GM18909 (cell line): ENCODE results near the gene SH3BGR.

Experiments used
- ATAC-seq: cut with Tn5 transposase; IDR thresholded peaks from one replicate; pipeline ENCODE4 v1.9.1; 2021; ENCODE audit warnings: mild to moderate bottlenecking; ENCODE audit not compliant: unreplicated experiment, poor library complexity

SH3BGR gene

DNA sequence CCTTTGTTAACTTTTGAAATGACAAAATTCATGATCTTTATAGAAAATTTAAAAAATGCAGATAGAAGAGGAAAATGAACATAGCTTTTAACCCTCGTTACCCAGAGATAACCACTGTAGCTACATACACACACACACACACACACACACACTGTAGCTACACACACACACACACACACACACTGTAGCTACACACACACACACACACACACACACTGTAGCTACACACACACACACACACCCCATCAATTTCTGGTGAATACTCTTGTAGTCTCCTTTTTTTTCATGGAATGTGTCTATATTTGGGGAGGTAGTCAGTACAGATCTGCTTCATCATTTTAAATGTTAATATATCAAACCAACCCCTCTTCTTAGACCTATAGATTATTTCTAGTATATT is 58.5 kb downstream of the SH3BGR start:
- no peak for ATAC-seq

DNA sequence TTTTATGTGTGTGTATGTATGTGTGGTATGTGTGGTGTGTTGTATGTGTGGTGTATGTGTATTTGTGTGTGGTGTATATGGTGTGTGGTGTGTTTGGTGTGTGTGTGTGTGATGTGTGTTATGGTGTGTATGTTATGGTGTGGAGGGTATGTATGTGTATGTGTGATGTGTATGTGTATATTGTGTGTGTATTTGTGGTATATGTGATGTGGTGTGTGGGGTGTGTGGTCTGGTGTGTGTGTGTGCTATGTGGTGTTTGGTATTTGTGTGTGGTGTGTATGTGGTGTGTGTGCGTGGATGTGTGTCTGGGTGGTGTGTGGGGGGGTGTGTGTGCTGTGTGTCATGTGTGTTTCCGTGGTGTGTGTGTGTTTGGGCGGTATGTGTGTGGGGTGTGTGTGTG is 59.3 kb downstream of the SH3BGR start:
- ATAC-seq: no peak

DNA sequence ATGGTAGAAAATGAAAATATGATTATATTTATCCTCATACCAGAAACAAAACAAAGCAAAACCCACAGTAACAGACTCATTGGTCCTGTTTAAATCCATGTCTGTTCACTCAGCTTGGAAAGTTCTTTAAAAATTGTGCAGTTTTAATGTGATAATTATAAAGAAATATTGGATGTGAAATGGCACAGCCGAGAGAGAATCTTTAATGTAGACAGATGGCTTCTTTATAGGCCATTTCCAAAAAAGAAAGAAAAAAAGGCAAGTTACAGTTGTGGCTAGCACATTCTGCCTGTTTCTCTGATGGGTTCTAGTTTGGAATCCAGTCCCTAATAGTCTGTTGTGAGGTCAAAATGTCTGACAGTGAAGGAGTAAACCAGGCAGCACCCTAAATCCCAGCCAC is 62.0 kb downstream of the SH3BGR start:
- ATAC-seq: no peak

DNA sequence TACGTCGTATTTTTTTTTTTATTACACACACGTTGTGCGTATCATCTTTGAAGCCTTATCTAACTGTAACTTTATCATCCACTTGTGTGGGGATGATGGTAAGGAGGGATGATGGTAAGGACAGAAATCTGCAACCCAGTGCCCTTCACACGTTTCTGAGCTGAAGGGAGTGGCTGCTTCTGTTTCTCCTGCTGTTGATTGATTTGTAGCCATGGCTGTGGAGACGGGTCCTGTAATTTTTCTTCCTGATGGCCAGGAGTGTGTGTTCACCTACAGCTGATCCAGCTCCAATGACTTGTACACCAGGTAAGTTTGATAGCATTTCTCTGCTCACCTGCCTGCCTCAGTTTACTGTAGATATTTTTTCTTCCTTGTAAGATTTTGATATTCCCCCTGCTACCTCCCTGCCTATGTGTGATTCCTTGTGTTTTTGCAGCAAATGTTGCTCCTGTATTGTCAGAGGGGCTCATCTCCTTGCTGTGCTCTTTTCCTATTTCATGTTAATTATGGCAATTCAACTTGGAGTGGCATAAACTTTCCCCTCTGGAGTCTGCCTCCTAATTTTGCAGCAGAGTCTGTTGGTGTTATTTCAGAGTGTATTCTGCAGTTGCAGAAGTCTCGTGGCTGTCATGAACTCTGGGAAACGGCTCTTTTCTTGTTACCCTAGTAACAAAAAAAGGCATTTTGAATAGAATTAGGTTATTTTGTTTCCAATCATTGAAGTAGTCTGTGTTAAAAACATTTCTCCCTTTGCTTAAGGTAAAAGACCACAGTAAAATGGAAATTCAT is 64.1 kb downstream of the SH3BGR start:
- no peak for ATAC-seq

DNA sequence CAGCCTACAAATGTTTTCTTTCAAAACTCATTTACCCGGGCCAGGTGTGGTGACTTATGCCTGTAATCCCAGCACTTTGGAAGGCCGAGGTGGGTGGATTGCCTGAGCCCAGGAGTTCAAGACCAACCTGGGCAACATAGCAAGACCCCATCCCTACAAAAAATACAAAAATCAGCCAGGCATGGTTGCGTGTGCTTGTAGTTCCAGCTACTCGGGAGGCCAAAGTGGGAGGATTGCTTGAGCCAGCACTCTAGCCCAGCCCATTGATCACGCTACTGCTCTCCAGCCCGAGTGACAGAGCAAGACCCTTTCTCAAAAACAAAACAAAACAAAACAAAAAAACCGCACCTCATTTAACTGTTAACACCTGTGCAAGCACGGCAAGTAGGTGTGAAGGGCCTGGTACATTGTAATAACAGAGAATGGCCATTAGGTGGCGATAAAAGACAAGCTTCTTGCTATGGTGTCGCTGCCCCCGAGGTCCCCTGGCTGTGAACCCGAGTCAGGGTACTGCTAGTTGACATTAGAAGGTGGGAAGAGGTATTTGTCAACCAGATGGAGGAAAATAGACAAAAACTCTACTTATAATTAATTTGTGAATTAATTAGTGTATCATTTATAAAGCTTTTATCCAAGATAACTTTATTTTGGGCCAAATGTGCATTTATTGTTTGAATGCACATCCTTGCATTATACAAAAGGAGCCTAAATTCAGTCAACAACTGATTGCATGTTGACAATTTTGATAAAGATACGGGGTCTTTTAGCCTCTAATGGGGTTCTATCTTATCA is 66.5 kb downstream of the SH3BGR start:
- ATAC-seq: peak; percentile 80

DNA sequence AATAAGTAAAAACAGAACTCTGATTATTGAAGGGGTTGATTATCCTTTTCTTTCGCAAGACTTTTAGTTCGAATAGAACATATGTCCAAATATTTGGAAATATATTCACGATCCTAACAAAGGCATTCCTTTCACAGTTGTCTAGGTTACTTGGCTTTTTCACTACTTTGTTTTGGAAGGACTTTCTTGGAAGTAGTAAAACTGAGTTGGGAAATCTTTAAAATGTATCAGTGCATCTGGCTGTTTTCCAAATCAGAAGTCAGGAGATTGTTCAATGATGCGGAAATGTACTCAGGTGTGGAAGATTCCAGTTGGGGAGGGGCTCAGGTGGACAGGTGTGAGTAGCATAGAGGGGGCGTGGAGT is 67.1 kb downstream of the SH3BGR start:
- ATAC-seq: no peak

DNA sequence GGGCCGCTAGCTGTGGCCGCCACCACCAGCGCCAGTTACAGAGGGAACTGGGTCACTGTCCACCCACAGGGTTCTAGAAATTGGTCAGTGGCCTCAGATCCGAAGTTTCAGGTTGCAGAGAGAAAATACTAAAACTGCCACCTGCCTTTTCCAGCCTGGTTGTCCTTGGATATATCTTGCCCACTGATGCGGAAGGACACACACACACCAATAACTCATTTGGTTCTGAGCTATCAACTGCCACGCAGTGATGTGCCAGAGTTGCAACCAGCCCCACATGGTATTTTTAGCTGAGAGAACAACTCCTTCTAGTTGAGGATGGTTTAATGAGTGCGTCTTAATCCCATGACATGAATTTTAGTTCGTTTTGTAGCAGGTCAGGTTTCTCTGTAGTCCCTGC is 68.1 kb downstream of the SH3BGR start:
- no peak for ATAC-seq

DNA sequence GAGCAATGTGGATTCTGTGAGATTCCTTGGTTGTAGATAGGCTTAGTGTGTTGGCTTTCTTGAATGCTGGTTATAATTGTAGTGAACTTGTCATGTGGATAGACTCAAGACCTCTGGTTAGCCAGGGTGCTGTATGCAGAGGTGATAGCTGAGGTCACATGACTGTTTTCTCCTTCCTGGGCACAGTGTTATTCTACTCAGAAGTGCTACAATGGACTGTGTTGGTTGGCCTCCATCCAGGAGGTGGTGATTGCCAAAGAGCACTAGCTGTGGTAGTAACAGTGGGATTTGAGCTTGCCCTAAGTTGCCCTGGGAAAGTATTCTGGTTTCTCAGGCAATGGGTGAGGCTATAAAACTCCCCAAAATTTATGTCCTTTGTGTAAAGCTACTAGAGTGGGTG is 71.6 kb downstream of the SH3BGR start:
- no peak for ATAC-seq

DNA sequence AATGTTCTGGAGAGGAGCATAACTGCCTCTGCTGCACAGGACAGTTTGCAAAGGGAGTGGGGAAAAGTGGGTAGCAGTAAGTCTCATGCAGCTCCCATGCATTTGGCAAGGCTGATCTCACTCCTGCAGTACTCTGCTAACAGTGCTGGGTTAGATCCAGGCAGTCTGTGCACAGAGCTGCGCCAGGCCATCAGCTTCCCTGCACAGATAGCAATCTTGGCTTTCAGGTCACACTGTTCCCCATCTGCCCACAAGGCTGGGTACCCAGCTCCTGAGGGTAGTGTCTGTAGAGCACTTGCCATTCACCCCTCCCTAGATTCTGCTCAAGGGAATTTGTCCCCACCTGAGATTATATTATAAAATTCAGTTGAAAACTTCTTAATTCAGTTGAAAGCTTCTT is 72.1 kb downstream of the SH3BGR start:
- no peak for ATAC-seq

DNA sequence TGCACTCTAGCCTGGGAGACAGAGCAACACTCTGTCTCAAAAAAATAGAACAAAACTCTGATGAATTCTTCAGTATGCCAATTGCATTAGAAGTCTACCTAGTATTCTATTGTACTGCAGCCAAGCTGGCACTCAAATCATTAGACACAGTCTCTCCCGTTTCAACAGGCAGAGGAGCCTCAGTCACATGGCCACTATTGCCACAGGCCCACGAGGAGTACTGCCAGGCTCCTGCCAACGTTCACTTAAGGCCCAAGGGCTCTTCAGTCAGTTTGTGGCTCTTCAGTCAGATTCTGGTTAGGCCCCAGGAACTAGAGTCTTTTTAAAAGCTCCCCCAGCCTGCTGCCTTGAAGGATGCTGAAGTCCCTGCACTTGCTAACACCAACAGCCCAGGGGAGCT is 73.4 kb downstream of the SH3BGR start:
- no peak for ATAC-seq

DNA sequence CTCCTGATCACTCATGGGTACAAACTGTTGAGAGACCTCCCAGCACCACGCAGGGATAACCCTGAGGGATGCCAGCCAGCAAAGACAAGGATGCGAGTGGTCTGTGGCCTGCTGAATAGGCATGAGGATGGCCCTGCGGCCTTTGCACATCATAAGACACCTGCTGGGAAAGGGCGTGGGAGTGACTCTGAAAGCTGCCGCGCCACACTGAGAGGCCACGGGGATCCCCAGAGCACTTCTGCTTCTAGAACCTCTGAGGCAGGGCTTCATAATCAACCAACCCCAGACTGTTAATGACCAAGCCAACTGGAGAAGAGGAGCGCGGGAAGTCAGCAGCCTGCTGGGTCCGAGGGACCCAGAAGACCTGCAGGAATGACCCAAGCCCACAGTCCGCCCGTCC is 73.8 kb downstream of the SH3BGR start:
- ATAC-seq: no peak

DNA sequence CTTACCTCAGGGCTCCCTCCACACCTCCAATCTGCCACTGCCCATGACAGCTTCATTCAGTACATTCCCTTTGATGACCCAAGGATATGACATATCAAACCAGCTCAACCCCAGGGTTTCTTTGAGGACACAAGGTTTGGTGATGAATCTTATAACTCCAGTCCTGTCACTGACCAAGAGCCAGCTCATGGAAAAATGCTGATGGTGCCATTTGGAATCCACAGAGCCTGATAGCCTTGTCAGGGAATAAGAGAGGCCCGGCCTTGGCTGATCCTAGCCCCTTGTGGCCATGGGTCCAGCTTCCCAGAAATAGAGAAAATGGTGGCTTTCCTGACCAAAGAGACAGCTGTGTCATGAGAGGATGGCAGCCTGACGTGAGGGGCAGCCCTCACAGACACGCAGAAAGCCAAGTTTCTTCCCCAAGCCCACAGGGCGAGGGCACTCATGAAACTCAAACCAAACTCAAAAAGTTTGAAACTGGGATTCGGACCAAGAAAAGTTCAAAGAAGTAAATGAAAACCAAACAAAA is 75.4 kb downstream of the SH3BGR start:
- no peak for ATAC-seq

DNA sequence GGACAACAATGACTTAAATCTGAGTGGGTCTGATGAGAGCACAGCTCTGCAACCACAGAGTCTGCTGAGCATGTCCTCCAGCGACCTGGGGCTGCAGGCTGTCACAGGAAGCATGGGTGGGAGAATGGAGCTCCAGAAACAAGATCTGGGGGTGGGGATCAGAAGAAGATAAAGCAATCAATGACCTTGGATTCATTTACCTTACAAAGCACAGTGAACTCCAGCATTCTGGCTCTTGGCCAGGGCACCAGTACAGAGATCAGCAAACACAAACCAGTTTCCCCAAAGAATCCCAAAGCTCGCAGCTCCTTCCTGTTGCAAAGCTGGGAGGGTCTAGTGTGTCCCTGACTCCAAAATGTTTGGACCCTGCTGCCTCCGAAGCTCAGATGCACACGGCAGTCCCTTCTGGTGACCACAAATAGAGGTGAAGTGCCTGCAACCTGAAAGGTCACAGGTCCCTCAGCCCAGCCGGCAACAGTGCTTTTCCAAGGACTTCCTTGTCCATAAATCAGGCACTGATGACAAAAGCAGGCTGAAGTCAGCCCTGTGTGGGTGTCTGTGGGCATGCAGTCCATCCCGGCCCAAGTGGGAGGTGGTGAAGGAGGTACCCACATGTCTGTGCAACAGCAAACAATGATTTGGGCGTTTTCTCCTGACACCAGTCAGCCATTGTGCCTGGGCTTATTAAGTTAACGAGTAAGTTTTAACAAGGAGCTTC is 76.1 kb downstream of the SH3BGR start:
- ATAC-seq: no peak

DNA sequence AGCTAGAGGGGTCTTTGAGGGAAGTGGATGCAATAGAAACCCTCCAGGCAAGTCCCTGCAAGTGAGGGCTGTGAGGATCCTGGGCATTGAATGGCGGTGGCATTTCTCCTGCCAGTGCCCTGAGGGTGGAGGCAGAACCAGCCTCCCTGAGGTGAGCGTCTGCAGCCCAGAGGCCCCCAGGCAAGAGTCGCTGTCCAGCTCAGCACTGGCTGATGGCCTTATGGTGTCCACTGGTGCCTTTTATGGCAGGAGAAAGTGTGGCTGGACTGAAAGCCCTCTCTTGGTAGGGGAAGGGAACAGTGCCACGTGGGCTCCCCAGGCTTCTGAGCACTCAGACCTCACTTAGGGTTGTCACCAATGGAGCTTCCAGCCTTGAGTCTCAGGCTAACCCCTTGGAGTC is 77.3 kb downstream of the SH3BGR start:
- ATAC-seq: no peak

DNA sequence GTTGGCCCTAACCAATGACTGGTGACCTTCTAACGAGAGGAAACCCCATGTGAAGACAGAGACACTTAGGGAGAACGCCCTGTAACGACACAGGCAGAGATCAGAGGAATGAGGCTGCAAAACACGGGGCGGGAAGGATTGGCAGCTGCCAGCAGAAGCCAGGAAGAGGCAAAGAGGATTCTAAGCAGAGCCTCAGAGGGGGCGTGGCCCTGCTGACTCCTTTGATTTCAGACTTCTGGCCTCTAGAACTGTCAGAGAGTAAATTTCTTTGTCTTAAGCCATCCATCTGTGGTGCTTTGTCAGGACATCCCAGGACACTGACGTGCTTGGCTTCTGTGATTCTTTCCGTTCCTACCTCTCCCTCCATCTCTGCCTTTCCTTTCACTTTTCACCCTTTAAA is 79.3 kb downstream of the SH3BGR start:
- ATAC-seq: no peak

DNA sequence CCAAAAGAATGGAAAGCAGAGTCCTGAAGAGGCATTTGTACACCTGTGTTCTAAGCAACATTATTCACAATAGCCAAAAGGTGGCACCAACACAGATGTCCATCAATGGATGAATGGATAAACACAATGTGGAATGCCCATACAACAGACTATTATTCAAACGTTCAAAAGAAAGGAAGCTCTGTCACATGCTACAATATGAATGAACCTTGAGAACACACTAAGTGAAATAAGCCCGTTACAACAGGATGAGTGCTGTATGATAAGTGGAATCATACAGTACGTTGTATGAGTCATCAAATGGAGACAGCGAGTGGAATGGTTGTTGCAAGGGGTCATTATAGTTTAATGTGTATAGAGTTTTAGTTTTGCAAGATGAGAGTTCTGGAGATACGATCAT is 80.1 kb downstream of the SH3BGR start:
- no peak for ATAC-seq

DNA sequence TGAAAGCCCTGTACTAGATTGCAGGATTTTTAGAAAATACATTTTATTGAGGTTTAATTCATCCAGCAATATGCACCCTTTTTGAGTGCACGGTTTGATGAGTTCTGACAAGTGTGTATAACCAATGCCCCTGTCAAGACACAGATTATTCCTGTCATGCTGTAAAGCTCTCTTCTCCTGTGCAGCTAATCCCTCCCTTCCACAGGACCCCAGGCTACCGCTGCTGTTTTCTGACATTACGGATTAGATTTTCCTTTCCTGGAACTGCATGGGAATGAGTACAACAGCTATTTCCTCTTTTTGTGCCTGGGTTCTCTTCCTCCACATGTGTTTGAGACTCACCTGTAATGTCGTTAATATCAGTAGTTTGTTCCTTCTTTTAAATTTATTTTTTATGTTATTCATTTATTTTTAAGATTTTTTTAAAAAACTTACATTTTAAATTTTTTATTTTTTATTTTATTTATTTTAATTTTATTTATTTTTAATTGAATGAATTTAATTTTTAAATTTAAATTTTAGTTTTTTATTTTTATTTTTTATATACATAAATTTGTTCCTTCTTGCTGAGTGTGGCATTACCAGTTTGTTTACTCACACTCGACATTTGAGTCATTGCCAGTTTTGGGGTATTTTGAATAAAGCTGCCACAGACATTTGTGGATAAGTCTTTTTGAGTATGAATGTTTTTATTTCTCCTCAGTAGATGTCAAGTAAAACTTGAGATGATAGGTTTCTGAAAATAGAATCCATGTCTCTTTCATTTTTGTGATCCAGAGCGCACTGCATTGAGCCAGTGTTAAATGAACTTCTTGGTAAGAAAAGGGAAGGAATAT is 82.0 kb downstream of the SH3BGR start:
- no peak for ATAC-seq

DNA sequence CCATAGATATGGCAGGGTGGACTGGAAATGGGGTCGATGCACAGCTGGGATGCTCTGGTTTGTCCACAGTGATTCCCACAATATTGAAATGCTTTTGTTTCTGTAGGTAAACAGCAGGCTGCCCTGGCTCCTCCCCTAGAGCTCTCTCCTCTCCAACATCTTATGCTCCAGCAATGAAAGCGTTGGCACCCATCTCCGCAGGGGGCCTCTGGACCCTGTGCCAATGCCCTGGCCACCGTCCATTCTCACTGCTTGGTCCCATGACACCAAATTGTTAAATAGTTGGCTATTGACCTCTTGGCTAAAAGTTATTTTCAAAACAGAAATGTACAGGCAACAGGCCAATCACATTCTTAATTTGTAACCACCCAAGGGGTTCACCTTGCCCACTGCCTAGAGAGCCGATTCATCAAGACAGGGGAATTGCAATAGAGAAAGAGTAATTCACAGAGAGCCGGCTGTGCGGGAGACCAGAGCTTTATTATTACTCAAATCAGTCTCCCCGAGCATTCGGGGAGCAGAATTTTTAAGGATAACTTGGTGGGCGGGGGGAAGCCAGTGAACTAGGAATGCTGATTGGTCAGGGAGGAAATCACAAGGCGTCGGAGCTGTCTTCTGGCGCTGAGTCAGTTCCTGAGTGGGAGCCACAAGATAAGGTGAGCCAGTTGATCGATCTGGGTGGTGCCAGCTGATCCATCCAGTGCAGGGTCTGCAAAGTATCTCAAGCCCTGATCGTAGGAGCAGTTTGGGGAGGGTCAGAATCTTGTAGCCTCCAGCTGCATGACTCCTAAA is 84.1 kb downstream of the SH3BGR start:
- no peak for ATAC-seq

DNA sequence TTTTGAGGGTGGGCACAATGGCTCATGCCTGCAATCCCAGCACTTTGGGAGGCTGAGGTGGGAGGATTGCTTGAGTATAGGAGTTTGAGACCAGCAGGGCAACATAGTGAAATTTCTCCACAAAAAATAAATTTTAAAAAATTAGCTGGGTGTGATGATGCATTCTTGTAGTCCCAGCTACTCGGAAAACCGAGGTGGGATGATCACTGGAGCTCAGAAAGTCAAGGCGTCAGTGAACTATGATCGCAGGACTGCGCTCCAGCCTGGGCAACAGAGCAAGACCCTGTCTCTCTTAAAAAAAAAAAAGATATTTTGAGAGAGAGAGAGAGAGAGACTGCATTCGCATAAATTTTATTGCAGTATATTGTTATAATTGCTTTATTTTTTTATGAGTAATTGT is 85.1 kb downstream of the SH3BGR start:
- ATAC-seq: no peak
